Stimulated activated CD4-positive, alpha-beta T cell treated with anti-CD3 and anti-CD28 coated beads, Interleukin-4, amount 100 ng/mL, for 24 hours (primary cell): ENCODE measurements around the gene ATAD3C.
"Not testable (repeated sequence)": the region's sequence is repeated elsewhere in the genome, so short reads cannot be mapped to it uniquely, and the experiment has no call there.

Experiments used
- DNase-seq: peaks from one replicate; pipeline ENCODE4 v3.0.0-alpha.2; 2020

ATAD3C gene

GRCh38 chr1:1432951-1433803 is 16.3 kb upstream of the ATAD3C start:
- no peak for DNase-seq

GRCh38 chr1:1433804-1434130 is 15.7 kb upstream of the ATAD3C start:
- DNase-seq: peak; percentile 67

GRCh38 chr1:1434131-1434823 is 15.2 kb upstream of the ATAD3C start:
- DNase-seq: no peak

- no peak for DNase-seq
Measured at GRCh38 chr1:1434824-1435105, 14.7 kb upstream of the ATAD3C start.

- peak; percentile 60 for DNase-seq
Measured at GRCh38 chr1:1435106-1435903, 14.2 kb upstream of the ATAD3C start, which contains the start of gene VWA1. TSS of gene VWA1 (plus strand) at chr1:1435690. CDS start at chr1:1435749, 59 bp downstream.

- no peak for DNase-seq
Measured at GRCh38 chr1:1435911-1436629, 13.4 kb upstream of the ATAD3C start.

GRCh38 chr1:1436630-1437032 is 12.9 kb upstream of the ATAD3C start:
- no peak for DNase-seq

- no peak for DNase-seq
Measured at GRCh38 chr1:1437033-1437903, 12.2 kb upstream of the ATAD3C start.

- DNase-seq: no peak
Measured at GRCh38 chr1:1437904-1438376, 11.5 kb upstream of the ATAD3C start.

GRCh38 chr1:1438531-1439381 is 10.7 kb upstream of the ATAD3C start:
- no peak for DNase-seq

GRCh38 chr1:1439546-1440261 is 9.8 kb upstream of the ATAD3C start:
- no peak for DNase-seq

GRCh38 chr1:1440262-1441001 is 9.1 kb upstream of the ATAD3C start:
- DNase-seq: no peak

GRCh38 chr1:1441002-1441888 is 8.2 kb upstream of the ATAD3C start:
- peak; percentile 64 for DNase-seq

GRCh38 chr1:1442069-1442770 is 7.3 kb upstream of the ATAD3C start:
- no peak for DNase-seq

GRCh38 chr1:1446631-1447030 is 2.9 kb upstream of the ATAD3C start:
- not testable (repeated sequence) for DNase-seq

GRCh38 chr1:1450616-1451015 is 1.1 kb downstream of the ATAD3C start:
- DNase-seq: not testable (repeated sequence)

GRCh38 chr1:1451696-1452364 is 2.3 kb downstream of the ATAD3C start:
- DNase-seq: no peak
